Subcutaneous adipose tissue (tissue), 4 donors: ENCODE results near the gene CTBP2. TPM values are rescaled to one million over a fixed set of nuclear protein-coding genes. Genes with fewer than 3 reads are reported as not detected.

ENCODE experiments used
- total RNA-seq, 4 donors: library from RNA; depleted of rRNA; stranded (reverse); fragments of >200 nt; gene quantifications; one replicate each; pipeline ENCODE4 v1.1.0, GENCODE V29; 2016
- TF ChIP-seq, protein P1 (sequence below): fragments of 450-650 bp; IDR thresholded peaks from one replicate; pipeline ENCODE4 v1.5.1; 2016; ENCODE audit warnings: low read depth, mild to moderate bottlenecking, control low read depth, antibody characterized with exemption, moderate library complexity

The CTBP2 gene
- total RNA-seq, 4 donors from 2014 or later, result 22.3 to 52.2 (median 42.5) TPM

DNA sequence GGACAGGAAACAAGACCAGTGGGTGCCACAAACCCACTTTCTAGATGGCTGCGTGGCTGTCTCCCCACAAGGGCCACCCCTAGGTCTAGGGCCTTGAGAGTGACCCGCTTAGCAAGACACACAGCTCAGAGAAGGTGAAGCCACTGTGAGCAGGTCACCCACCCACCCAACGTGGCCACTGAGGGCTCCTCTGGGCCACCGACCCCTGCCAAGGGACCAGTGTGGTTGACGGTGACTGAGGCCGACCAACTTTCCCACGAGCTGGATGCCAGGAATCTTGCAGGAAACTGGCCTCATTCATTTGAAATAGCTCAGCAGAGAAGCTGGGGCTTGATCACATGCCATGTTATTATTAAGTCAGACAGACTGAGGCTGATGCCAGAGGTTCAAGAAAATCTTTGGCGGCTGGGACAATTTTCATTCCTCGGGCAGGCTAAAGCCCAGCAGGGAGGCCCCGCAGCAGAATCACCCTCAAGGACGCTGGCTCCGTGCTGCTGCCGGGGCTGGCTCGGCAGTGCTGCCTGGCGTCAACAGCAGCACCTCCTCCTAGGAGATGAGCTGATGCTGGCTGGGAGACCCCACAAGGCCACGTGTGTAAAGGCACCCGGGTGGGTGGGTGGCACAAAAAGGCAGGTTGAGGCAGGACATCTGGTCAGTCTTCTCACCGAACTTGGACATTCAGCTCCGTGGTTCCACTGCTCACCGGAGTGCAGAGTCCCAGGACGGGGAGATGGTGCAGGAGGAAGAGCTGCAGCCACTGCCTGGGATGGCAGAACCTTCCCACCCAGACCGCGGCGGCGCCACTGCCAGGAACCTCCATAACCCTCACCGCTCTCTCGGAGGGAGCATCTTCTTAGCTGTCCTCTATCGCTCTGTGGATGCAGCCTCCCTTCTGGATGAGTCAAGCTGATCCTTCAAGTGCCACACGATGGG, 160.7 kb downstream of the CTBP2 start:
- TF ChIP-seq, protein P1, sequence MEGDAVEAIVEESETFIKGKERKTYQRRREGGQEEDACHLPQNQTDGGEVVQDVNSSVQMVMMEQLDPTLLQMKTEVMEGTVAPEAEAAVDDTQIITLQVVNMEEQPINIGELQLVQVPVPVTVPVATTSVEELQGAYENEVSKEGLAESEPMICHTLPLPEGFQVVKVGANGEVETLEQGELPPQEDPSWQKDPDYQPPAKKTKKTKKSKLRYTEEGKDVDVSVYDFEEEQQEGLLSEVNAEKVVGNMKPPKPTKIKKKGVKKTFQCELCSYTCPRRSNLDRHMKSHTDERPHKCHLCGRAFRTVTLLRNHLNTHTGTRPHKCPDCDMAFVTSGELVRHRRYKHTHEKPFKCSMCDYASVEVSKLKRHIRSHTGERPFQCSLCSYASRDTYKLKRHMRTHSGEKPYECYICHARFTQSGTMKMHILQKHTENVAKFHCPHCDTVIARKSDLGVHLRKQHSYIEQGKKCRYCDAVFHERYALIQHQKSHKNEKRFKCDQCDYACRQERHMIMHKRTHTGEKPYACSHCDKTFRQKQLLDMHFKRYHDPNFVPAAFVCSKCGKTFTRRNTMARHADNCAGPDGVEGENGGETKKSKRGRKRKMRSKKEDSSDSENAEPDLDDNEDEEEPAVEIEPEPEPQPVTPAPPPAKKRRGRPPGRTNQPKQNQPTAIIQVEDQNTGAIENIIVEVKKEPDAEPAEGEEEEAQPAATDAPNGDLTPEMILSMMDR, result no peak

DNA sequence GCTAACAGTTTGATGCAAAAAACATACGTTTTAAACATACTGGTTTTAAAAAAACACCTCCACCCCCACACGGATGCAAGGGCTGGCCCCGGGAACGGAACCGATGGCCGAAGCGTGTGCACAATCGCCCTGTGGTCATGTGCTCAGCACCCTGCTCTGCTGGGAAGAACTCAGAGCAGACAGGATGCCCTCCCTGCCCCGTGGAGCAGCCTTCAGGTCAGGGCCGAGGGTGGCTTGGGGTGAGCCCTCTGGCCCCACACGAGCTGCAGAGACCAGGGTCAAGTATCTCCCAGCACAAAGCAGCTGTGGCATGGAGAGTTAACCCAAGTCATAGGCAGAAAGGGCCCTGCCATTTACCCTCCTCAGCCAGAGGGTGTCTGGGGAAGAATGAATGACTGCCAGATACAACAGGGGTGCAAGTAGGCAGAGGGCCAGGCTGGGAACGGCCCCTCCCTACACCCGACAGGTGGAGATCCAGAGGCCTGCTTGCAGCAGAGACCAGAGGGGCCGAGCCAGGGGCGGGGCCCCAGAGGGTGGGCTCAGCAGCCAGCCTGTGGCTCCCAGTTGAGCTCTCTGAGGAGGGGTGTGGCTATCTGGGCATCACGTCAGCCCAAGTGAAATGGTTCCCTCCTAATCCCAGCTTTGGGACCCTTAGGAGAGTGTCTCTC, 161.6 kb downstream of the CTBP2 start:
- TF ChIP-seq, protein P1, result no peak

DNA sequence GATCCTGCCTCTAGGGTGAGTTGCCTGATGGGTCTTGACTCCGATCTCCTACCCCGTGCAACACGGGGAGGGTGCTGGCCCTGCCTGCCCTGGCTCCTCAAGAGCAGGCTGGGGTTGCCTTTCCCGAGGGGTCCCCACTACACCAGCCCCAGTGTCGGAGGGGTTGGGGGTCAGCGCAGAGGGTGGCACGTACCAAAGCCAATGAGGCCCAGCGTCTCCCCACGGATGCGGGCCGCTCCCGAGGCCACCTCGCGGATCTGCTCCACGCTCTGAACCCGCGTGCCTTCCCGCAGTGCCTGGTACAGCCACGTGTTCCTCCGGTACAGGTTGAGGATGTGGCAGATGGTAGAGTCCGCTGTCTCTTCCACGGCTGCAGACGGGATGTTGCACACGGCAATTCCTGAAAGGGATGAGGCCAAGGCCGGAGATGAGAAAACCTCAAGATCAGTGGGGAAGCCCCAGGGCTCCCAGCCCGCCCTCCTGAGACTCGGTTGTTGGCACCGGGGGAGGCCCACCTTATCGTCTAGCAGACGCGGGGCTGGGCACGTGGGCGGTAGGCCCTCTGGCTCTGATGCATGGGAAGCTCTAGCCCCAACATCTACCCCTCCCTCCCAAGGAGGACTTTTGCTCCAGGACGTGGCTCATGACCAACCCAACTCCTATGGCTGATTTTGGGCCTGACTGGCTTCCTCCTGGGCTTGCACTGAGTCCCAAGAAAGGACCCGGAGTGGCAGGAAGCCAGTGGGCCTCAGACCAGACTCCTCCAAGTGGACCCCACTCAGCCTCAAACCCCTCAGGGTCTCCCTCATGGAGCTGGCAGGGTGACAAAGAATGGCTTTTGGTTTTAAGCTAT, 162.4 kb downstream of the CTBP2 start:
- TF ChIP-seq, protein P1, result no peak

DNA sequence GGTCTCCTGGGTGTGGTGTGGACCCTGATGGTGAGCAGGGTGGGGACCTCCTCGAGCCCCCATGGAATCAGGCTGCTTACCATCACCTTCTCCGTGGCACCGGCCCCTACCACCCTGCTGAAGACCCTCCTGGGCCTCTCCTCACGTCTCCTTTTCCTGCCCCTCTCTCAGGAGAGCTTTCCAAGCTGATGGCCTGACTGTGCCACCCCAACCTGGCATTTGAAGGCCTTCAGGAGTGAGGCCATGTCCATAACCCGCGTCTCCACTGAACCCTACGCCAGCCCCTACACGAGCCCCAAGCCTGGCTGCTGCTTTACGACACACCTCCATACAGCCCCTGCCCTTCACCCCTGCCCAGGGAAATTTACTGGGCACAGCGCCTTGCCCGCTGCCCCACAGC, 163.1 kb downstream of the CTBP2 start:
- TF ChIP-seq, protein P1, result no peak

DNA sequence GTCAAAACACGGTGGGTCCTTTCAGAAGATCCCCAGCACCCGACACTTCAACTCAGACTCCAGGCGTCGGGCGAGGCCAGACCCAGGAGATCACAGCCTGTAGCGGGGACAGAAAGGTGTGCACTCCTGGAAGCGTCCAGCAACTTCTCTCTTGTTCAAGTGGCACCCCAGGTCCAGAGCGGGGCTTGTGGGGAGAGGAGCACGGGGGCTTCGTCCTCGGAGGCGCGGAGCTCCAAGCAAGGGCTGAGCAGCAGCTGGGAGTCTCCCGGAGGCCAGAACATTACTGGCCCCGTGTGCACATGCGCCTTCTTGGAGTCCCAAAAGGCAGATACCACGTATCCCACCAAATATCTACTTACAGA, 163.5 kb downstream of the CTBP2 start:
- TF ChIP-seq, protein P1, result no peak

DNA sequence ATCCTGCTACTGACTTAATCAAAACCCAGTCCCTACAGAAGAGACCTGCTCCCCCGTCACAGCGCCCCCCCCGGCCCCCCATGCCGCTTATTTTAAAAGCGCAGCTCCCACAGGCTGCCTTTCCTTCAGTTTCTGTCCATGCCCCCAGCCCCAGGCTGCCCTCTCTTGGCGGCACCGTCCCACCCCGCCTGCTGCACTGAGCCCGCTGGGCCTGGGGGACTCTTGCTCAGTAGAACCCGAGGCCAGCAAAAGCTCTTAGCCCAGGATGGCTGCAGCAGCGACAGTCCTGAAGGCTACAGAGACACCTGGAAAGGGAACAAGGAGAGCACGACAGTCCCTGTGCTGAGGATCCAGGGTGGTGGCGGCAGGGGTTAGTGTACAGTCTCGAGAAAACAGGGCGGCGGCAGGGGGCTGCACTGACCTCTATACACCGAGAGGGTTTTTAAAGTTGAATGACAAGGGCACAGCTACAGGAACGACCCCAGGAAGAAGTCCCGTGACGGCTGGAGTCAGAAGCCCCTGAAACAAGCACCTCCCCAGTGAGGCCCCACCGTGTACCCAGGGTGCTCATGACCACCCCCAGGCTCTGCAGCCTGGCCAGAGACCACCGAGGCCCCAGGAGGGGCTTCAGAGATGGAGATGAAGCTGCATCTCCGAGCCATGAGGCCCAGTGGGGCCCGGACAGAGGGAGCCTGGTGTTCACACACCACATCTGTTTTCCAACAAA, 164.1 kb downstream of the CTBP2 start:
- TF ChIP-seq, protein P1, result no peak
